HG02642 (cell line): ENCODE results near the gene LPA.
"Not testable (repeated sequence)": the region's sequence is repeated elsewhere in the genome, so short reads cannot be mapped to it uniquely, and the experiment has no call there.

Source experiments
- ATAC-seq: cut with Tn5 transposase; IDR thresholded peaks from one replicate; pipeline ENCODE4 v1.9.1; 2021; ENCODE audit warnings: mild to moderate bottlenecking; ENCODE audit not compliant: unreplicated experiment, poor library complexity

The LPA gene, protein sequence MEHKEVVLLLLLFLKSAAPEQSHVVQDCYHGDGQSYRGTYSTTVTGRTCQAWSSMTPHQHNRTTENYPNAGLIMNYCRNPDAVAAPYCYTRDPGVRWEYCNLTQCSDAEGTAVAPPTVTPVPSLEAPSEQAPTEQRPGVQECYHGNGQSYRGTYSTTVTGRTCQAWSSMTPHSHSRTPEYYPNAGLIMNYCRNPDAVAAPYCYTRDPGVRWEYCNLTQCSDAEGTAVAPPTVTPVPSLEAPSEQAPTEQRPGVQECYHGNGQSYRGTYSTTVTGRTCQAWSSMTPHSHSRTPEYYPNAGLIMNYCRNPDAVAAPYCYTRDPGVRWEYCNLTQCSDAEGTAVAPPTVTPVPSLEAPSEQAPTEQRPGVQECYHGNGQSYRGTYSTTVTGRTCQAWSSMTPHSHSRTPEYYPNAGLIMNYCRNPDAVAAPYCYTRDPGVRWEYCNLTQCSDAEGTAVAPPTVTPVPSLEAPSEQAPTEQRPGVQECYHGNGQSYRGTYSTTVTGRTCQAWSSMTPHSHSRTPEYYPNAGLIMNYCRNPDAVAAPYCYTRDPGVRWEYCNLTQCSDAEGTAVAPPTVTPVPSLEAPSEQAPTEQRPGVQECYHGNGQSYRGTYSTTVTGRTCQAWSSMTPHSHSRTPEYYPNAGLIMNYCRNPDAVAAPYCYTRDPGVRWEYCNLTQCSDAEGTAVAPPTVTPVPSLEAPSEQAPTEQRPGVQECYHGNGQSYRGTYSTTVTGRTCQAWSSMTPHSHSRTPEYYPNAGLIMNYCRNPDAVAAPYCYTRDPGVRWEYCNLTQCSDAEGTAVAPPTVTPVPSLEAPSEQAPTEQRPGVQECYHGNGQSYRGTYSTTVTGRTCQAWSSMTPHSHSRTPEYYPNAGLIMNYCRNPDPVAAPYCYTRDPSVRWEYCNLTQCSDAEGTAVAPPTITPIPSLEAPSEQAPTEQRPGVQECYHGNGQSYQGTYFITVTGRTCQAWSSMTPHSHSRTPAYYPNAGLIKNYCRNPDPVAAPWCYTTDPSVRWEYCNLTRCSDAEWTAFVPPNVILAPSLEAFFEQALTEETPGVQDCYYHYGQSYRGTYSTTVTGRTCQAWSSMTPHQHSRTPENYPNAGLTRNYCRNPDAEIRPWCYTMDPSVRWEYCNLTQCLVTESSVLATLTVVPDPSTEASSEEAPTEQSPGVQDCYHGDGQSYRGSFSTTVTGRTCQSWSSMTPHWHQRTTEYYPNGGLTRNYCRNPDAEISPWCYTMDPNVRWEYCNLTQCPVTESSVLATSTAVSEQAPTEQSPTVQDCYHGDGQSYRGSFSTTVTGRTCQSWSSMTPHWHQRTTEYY (N-terminal part only)

DNA sequence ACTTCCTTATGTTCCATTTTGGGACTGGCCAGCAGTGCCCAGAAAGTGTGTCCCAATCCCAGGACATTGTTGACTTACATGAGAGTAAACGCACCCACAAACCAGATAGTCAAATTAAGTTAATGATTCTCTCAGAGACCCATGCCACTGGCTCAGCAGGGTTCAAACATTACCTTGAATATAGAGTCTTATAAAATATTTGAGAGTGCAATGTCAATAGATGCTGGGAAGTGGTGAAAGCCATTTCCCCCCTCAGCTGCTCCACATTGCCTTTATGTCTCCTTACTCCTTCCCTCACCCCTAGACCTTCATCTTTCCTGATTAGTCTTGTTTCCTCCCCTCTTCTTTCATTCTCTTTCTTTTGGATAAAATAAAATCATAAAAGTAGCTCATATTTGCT is at the start of gene LPA:
Gene LPA (minus strand): TSS at position 78 of the 400 bp plus-strand sequence. CDS start 61 bp downstream, at position 17.
- ATAC-seq: not testable (repeated sequence)

DNA sequence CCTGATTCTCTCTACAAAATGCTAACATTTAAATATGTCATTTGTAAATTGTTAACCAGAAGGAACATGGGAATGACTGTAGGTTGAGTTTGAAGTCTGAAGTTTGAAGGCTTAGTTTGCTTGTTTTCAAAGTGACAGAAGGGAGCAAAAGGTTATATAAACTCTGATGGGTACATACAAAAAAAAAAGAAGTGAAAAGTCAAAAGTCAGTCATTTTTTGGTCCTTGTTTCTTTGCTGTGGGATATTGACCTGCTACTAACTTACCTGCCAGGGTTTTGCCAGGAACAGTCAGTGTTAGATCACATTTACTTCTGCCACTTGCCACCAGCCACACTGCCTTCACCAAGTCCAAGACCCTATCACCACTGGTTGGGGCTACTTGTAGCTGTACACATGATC is 44.9 kb upstream of the LPA start:
- ATAC-seq: not testable (repeated sequence)

DNA sequence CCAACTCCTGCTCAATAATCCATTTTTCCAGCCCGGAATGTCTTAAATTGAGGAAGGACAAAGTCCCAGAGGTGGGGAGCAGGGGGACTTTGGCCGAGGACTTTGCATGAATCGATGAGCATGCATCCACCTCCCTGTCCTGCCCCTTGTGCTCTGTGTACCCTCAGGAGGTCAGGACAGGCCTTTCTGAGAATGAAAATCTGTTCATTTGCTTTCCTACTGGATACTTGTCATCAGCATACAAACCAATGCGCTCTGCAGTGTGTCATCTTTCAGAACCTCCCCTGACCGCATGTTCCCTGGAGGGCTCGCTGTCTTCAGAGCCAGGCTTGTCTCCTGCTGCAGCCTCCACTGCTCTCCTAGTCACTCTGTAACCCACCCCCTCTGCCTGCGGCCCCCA is 40.6 kb upstream of the LPA start:
- ATAC-seq: not testable (repeated sequence)

DNA sequence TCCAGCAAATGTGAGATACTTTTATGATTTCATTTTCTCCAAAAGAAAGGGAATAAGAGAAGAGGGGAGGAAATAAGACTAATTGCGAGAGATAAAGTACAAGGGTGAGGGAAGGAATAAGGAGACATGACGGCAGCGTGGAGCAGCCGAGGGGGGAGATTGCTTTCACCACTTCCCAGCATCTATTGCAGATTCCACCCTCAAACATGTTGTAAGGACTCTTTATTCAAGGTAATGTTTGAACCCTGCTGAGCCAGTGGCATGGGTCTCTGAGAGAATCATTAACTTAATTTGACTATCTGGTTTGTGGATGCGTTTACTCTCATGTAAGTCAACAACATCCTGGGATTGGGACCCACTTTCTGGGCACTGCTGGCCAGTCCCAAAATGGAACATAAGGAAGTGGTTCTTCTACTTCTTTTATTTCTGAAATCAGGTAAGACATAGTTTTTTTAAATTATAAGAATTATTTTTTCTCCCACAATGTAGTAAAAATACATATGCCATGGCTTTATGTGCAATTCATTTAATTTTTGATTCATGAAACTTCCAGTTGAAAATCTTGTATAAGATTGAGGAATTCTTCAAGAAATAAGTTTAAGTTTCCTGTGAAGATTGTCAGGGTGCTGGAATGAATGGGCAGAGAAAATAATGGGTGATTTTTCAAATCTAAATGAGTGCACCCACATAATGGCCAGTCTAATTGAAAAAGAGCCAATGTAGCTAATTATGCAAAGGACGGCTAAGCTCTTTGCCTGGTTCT is 38.0 kb upstream of the LPA start, which contains the start of gene PLG:
Gene PLG (plus strand): TSS at position 327 of the 763 bp plus-strand sequence. CDS start 61 bp downstream, at position 388.
- not testable (repeated sequence) for ATAC-seq

DNA sequence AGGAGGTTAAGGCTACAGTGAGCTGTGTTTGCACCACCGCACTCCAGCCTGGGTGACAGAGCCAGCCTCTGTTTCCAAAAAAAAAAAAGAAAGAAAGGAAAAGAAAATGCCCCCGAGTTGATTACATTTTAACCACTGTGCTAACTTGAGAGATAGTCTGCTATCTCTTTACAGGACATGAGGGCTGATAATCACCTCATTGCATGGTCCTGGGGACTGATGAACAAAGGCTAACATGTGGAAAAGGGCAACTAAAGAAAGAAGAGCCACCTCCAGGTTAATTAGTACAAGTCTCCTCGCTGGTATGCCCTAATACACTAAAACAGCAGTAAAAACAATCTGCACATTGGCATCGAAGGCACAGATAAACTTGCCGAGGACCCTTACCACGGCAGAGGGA is 33.8 kb upstream of the LPA start:
- no peak for ATAC-seq

DNA sequence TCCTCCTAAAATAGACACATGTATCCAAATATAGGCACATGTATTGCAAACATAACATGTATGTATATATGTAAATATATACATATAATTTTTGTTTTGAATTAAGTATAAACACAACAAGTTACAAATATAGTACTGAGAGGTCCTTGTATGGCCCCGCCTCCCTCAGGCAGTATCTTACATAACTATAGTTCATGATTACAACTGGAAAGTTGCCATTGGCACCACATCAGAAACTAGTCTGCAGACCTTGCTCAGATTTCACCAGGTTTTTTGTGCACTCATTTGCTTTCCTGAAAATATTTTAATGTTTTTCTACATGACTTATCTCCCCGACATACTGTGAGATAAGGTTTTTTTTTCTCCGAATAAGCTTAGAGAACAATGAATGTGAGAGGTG is 32.8 kb upstream of the LPA start:
- ATAC-seq: not testable (repeated sequence)

DNA sequence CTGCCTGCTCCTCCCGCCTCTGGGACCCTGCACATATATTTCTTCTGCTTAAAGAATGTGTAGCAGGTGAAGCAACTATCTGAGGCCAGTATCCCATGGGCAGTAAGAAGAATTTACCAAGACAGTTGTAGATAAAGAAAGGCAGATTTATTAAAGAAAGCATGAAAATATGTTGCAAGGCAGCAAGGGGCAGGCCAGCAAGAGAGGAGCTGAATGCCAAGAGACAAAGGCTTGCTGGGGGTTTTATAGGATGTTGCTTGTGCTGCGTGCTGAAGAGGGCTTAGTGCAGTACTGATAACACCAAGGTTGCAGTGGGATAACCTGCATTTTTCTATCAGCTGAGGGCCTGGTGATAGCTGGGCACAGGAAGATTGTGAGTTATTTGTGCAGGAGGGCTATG is 31.5 kb upstream of the LPA start:
- ATAC-seq: not testable (repeated sequence)

DNA sequence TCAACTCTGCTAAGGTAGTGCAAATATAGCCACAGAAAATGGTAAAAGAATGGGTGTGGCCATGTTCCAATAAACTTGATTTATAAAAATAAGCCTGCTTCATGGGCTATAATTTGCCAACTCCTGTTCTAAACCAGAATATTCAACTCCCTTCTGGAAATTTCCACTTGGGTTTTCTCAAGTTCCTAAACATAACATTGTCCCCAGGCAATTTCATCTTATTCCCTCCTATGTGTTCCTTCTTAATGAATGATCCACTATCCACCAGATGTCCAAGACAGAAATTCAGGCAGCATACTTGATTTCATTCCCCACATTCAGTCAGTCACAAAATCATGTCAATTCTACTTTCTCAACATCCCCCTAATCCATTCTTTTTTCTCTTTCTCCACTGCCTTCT is 30.9 kb upstream of the LPA start:
- ATAC-seq: not testable (repeated sequence)

DNA sequence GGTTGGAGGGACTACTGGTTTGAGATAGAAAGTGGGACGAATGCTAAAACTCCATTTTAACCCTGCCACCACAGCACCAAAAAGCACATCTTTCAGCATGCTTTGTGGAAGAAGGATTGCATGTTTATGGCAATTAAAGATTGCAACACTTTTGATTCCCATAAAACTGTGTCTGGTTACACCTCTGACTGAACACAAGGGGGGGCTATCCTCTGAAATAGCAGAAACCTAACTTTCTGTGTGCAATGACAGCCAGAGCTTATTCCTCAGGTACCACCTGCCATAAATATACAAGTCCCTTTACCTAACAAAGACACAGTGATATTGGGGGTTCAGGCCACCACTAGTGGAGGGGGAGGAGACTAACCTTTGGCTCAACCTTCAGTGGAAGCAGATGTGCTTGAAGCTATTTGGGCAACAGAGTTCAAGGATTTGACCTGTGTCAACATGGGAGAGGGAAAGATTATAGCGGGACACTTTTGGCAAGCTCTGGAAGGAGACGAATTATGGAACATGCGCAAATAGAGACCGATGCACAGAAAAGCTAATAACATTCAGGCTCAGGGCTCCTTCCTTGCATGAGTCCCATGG is 28.4 kb upstream of the LPA start:
- no peak for ATAC-seq

DNA sequence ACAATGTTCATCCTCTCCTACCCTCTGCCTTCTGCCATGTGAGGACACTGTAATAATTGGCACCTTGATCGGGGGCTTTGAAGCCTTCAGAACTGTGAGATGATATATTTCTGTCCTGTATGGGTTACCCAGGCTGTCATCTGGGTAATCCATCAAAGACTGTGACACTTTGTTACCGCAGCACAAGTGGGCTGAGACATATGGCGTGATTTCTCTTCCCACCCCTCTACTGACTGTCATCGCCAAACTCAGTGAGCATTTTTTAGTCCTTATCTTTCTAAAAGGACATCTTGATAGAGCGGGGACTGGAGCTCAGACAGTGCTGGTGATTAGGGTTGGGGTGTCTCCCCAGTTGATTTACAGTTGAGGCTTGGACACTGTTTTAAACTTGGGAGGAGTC is 27.5 kb upstream of the LPA start:
- ATAC-seq: no peak

DNA sequence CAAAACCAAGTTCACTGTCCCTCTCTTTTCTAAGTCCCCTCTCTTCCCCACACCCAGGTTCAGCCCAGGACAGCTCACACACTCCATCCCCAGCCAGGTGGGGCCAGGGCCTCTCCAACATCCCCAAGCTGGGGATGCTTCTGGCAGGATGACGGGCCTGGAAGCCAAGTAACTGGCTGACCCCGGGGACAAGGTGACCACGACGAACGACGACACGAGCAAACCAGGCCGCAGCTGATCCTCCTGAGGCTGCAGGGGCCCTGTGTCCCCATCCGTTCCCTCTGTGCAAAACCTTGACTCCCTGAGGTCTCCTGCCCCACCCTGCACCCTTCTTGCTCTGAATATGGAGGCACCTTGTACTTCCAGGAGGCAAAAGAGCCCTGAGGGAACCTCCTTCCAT is 26.4 kb upstream of the LPA start:
- ATAC-seq: no peak

DNA sequence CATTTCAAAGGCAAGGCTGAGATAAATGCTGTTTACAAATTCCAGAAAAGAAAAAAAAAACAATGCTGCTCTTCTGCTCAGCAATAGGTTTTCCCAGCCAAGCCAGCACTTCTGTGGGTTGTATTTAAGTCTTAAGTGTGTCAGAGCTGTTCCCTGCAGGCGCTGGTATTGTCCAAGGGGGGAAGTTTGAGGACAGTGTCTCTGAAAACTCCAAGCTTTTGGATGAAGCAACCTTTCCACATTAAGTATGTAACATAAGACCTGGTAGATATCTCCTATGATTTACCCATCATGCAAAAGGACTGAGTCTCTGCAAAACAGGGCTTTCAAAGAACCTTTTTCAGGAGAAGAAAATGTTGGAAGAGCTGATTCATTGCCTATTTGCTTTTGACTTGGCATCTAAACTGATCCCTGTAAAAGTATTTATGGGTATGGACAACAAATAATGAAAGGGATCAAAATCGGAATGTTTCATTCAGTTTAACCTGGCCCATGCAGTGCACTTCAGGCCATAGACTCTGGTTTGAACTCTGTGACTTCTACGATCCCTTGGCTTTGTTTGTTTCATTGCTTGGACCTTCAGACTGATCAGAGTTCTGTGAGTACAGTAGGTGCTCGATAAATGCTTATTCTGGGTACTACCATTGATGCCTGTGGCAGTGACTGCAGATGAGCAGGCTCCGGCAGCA is 21.8 kb upstream of the LPA start:
- ATAC-seq: no peak

DNA sequence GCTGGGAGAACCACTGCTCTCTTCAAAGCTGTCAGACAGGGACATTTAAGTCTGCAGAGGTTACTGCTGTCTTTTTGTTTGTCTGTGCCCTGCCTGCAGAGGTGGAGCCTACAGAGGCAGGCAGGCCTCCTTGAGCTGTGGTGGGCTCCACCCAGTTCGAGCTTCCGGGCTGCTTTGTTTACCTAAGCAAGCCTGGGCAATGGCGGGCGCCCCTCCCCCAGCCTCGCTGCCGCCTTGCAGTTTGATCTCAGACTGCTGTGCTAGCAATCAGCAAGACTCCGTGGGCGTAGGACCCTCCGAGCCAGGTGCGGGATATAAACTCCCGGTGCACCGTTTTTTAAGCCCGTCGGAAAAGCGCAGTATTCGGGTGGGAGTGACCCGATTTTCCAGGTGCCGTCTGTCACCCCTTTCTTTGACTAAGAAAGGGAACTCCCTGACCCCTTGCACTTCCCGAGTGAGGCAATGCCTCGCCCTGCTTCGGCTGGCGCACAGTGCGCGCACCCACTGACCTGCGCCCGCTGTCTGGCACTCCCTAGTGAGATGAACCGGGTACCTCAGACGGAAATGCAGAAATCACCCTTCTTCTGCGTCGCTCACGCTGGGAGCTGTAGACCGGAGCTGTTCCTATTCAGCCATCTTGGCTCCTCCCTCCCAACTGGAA is 21.2 kb upstream of the LPA start:
- not testable (repeated sequence) for ATAC-seq

DNA sequence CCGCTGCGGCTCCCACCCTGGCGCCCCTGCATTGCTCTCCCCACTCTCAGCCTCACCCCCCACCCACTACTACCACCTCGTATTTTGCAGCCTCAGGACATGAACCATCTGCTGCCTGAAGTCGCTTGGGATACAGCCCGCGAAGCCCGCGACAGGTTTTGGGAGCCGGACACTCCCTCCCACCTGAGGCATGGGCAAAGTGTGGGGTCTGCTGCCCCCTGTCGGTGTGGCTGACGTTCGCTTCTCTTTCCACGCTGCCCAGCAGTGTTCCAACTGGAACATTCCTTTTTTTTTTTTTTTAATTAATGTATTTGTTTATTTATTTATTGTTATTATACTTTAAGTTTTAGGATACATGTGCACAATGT is 15.3 kb upstream of the LPA start:
- ATAC-seq: no peak

DNA sequence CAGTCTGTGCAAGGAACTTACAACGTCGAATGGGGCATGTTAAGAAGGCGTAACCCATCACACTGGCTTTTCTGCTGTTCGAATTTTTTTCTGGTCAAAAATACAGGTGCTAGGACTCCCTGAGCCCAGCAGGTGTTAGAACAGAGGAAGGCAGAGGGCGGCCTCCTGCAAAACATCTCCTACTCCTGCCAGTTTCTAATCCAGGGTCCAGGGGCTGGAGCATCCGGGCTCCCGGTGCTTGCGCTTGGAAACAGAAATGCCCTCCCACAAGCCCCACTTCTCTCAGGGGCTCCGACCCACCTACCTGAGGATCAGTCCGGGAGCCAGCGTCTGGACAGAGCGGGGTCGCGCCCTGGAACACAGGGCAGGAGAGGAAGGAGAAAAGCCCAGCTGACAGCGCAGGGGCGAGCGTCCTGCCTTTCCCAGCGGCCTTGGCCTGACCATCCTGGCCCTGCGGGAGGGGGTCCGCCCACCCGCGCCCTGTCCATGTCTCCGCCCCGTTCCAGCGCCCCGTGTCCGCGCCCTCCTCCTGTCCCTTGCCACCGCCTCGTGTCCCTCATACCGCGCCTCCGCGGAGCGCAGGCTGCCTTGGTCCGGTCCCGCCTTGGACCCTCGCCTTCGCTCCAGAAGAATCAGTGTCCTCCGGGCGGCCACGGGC is 14.8 kb upstream of the LPA start:
- ATAC-seq: no peak

DNA sequence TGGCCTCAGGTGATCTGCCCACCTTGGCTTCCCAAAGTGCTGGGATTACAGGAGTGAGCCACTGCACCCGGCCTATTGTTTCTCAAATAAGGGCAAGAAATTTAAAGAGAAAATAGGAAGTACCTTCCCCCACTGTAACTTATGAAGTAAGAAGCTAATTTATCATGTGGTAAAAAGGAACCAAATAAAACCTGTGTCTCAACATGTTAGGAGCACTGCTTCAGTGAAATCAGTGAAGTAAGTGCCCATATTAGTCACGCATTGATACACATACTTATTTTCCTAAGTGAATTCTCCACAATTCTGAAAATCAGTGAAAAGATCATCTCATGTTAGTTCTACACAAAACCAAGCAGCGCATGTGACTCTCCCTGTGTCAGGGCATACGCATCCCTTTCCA is 14.2 kb upstream of the LPA start:
- ATAC-seq: no peak

DNA sequence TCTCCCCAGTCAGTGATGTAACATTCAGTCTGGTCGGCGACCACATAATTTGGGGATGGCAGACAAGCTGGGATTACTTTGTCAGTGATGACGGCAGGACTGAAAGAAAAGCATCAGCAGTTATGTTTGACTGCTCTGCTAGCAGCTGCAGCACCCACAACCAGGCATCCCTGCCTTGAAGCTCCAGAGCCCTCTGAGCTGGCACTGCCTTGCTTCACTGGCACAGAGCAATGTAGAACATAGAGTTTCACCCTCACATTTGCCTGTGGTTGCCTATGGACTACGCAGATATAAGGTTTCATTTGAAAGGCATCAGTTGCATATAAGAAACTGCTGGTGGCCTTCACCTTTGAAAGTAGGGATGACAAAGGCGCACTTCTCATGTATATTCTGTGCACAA is 12.3 kb upstream of the LPA start:
- ATAC-seq: not testable (repeated sequence)

DNA sequence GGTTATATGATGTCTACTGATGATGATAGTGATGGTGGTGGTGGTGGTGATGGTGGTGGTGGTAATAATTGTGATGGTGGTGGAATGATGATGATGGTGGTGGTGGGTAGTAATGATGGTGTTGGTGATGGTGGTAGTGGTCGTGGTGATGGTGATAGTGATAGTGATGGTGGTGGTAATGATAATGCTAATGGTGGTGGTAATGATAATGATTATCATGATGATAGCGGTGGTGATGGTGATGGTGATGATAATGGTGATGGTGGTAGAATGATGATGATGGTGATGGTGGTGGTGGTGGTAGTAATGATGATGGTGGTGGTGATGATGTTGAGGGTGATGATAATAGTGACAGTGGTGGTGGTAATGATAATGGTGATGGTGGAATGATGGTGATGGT is 4.5 kb upstream of the LPA start:
- no peak for ATAC-seq
